Skin epidermis (tissue), 12 donors: ENCODE measurements around the gene DDX27.

Experiments
- H3K27ac ChIP-seq, 21 experiments: fragments of 200-600 bp; sonication (generic) in 11 of 21; one replicate each; pipeline ENCODE4 v1.5.0; 2020; ENCODE audit warnings: mild to moderate bottlenecking in 3 of 21, inconsistent platforms in 2 of 21, moderate library complexity in 2 of 21
- H3K4me3 ChIP-seq, 7 experiments: fragments of 200-600 bp; sonication (generic) in 2 of 7; one replicate each; pipeline ENCODE4 v1.5.0; 2020; ENCODE audit warnings: inconsistent platforms in 2 of 7, mild to moderate bottlenecking in 2 of 7, moderate library complexity in 1 of 7

Gene DDX27

DNA sequence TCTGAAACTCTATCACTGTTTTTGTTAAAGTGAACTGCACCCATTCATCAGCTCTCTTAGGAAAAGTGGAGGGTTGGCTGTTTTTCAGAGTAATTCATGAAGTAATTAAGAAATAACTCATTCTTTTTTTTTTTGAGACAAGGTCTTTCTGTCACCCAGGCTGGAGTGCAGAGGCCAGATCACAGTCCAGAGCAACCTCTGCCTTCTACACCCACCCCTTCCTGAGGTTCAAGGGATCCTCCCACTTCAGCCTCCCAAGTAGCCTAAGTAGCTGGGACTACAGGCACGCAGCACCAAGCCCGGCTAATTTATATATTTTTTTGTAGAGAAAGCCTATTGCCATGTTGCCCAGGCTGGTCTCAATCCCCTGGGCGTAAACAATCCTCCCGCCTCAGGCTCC is 56.0 kb downstream of the DDX27 start:
- Histone ChIP-seq H3K4me3 (no peak overlapping the region), H3K27ac (peak overlapping the region in 6 of 21 experiments; percentile 98 to 100 (median 98))

DNA sequence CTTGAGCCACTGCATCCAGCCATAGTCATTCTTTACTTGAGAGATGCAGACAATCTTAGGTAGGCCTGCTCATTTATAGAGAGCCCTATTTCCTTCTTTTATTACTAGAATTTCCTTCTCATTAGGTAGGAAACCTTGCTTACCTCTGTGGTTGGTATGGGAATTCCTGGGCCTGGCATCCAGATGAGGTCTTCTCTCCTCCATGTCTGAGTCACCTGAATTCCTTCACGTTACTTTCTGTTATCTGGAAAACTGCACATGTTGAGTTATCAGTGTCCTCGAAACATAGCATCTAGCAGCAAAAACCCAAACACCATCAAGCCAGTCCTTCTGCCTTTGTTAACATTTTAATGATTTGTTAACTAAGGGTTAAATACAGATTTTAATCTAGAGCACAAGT is 56.4 kb downstream of the DDX27 start:
- Histone ChIP-seq H3K27ac (peak overlapping the region in 11 of 21 experiments; percentile 97 to 100 (median 98)), H3K4me3 (peak overlapping the region in 1 of 7 experiments; percentile 57)

DNA sequence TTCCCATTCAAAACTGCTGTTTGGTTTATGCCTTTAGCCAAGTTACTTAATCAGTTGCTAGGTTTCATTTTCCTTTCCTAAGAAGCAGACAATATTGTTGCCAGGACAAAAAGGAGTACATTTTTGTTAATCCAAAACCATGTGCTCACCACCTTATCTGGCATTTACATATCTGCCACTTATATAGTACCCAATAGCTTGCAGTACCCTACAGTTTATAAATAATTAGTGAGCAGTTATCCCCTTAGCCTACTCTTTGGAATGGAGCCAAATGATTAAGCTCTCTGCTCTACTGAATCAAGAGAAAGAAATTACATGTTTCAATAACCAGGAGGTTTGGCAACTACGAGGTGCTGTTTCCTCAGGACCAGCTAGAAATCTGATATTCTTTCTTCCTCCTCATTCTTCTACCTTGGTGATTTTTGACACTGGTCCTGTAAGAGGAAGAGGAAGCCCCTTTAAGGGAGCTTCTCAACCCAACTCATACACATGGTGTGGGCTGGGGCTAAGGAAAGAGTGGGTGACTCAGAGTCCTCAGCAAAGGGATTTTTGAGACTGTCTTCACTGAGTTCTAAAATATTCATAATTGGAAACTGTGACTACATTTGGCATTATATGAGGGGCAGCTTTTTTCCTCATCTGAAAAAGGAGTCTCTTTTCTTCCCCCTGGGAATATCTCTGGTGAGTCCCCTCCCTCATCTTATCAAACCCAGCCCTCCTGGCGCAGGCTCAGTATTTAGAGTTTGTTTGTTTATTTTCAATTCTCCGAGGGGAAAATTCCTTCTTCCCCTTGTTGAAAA is 57.1 kb downstream of the DDX27 start:
- peak overlapping the region in 20 of 21 experiments; percentile 92 to 100 (median 98) for H3K27ac ChIP-seq
- H3K4me3 ChIP-seq = peak overlapping the region; percentile 57 to 96 (median 83)

- H3K27ac ChIP-seq = peak overlapping the region; percentile 90 to 100 (median 98)
Observed at GRCh38 chr20:49276961-49277785, 58.0 kb downstream of the DDX27 start.

GRCh38 chr20:49277786-49278035 is 58.5 kb downstream of the DDX27 start:
- H3K4me3 ChIP-seq = peak overlapping the region; percentile 57 to 96 (median 83)

More at GRCh38 chr20:49276961-49277785, 58.0 kb downstream of the DDX27 start:
- H3K4me3 ChIP-seq = peak overlapping the region; percentile 57 to 96 (median 83)

GRCh38 chr20:49278036-49278817 is 59.0 kb downstream of the DDX27 start, which contains the start of gene ZNFX1:
TSS of gene ZNFX1 (minus strand) at chr20:49278057. CDS start at chr20:49275839, 2,218 bp downstream.
- H3K4me3 ChIP-seq = peak within 1 kb of the TSS; percentile 57 to 96 (median 83)
- peak within 1 kb of the TSS; percentile 90 to 100 (median 98) for H3K27ac ChIP-seq

More at GRCh38 chr20:49277786-49278035, 58.5 kb downstream of the DDX27 start:
- H3K27ac ChIP-seq = peak overlapping the region; percentile 90 to 100 (median 98)

DNA sequence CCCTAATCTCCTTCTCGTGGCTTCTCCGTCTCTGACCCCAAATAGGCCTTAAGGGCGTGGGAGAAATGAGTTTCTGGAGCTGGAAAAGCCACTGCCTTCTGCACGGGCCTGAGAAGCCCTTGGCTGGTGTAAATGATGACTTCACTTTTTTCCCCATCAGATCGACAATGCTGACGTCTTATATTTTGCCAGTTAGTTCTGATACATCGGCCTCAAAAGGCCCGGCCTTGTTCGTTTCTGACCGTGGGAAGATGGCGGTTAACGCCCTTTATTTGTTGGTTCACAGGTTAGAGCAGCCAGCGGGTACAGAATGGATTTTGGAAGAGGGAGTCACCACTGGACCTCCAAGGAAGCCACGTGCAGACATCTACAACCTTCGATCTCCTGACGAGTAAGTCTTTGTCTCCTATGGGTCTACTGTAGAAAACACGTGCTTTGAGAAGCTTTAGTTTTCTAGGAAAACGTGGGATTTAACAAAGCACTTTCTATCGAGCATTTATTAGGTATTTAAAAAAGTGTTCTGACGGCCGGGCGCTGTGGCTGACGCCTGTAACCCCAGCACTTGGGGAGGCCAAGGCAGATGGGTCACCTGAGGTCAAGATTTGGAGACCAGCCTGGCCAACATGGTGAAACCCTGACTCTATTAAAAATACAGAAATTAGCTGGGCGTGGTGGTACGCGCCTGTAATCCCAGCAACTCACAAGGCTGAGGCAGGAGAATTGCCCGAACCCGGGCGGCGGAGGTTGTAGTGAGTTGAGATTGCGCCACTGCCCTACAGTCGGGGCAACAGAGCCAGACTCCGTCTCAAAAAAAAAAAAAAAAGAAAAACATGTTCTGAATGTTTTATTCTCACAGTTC is 59.8 kb downstream of the DDX27 start:
- Histone ChIP-seq H3K4me3 (peak overlapping the region; percentile 57 to 96 (median 83)), H3K27ac (peak overlapping the region; percentile 50 to 100 (median 98))

- peak overlapping the region in 18 of 21 experiments; percentile 94 to 100 (median 98) for H3K27ac ChIP-seq
Observed at GRCh38 chr20:49279677-49280462, 60.7 kb downstream of the DDX27 start.

DNA sequence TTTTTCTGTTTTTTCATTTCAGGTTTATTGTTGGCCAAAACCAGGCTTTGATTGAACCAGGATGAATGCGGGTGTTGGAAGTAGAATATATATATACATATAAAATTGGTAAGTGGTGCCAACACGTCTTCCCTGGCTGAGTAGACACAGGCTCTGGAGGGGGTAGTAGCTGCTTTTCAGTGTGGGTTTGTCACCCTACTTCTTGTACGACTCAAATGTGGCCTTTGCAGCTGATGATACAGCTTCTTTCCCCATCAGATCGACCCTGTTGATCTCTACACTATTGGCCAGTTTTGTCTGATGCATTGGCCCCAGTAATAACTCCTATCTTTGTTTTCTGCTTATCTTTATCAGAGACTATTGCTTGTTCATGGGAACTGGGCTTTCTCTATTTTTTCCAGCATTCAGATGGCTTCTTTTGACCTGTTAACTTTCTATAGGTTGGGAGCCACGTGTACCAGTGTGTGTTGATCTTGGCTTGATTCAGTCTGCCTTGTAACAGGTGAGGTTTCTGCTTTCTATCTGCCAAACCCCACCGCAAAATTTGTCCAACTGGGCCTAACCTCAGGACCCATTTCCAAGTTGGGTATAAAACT is 61.3 kb downstream of the DDX27 start:
- Histone ChIP-seq H3K4me3 (peak overlapping the region; percentile 57 to 96 (median 83)), H3K27ac (peak overlapping the region in 4 of 21 experiments; percentile 18 to 99 (median 21))

More at GRCh38 chr20:49279677-49280462, 60.7 kb downstream of the DDX27 start:
- H3K4me3 ChIP-seq = peak overlapping the region; percentile 57 to 96 (median 83)

DNA sequence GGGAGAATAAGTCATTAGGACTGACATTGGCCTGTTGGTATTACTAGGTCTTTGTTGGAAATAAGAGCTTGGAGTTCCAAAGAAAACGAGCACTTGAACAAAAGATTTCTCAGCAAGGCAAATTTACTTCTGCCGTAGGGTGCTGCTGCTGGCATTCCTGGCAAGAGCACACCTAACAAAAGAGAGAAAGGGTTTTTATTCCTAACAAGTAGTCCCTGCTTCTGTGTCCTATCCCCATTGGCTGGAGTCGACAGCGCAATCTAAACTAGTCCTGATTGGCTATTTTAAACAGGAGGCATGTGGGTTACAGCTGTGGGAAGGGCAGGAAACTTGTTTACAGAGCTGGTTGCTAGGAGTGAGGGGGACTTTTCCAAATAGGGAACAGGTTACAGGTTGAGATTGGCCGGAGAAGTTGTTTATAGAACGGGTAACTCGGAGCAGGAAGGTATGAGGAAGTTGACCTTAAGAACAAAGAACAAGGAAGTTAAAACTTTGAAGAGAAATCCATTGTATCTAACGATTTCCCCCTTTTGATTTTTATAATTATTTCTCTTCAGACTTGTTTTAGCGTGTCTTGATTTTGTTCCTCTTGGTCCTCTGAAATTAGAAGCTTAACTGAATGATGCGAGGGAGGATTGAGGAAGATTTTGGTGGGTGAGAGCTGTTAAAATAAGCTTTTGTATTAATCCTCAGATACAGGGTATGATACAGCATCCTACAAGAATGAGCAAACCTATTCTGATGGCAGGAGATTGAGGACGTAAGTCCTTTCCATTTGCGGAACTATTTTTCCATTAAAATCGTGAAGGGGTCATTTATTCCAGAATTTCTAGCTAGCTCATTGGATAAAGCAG is 62.1 kb downstream of the DDX27 start:
- Histone ChIP-seq H3K4me3 (peak overlapping the region in 2 of 7 experiments; percentile 4 to 57), H3K27ac (peak overlapping the region in 4 of 21 experiments; percentile 10 to 21 (median 20))

DNA sequence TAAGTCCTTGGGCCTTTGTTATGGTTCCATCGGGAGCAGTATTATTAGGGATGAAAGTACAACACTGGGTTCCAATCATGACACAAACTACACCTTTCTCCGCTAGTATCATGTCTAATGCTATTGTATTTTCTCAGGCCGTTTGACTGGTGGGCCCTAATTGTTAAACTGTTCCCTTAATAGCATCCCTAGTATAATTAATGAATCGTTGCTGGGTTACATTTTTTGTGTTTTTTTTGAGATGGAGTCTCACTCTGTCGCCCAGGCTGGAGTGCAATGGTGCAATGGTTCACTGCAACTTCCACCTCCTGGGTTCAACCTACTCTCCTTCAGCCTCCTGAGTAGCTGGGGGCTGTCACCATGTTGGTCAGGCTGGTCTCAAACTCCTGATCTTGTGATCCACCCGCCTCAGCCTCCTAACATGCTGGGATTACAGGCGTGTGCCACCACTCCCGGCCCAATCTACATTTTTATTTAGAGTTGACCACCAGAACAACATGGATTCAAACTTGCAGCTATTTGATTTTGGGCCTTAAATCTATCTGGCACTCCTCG is 62.8 kb downstream of the DDX27 start:
- no peak overlapping the region for H3K4me3 ChIP-seq
- no peak overlapping the region for H3K27ac ChIP-seq

DNA sequence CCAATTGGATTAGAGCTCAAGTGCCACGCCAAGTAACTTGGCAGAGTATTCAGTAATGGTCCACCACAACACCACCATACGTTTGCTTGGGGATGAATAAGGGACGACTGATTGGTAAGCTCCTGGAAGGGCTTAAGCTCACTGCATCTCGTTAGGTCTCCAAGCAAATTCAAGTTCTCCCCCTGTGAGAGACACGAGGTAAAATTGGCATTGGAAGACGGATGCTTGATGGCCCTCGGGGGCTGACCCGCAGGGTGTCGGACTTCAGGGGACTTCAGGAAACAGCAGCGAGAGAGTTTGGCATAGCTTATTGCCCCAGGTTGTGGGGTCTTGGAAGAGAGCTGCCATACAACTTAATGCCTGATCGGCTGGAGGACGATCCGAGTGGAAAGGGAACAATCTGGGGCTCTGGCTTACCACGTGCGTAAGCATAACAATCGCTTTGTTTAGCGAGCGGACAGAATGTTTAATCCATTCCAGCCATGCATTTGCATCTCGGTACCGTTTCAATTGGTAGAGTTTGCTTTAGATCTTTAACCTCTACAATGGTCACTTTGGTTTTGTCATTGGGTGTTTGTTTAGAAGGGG is 63.5 kb downstream of the DDX27 start:
- H3K27ac ChIP-seq = no peak overlapping the region
- H3K4me3 ChIP-seq = no peak overlapping the region

DNA sequence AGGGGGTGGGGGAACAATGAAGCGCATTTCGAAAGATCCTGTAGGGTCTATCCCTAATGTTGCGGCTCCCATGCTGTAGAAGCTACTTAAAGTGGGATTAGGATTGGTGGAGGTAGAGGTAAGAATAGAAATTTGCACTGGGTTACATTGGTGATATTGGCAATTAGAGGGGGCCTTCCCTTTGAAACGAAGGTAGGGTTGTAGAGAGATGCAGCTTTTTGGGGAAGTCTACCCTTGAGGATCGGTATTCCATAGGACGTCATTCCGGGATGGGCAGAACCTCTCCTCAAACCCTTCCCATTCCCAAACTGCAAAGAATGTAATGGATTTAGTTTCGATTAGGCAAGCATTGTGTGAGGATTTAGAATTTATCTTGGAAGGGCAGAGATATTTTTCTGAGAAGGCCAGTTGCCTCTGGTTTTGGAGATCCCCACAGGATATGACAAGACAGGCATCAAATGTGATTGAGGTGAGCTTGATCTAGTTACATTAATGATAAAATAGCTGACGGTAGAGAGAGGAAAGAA is 64.0 kb downstream of the DDX27 start:
- no peak overlapping the region for H3K4me3 ChIP-seq
- H3K27ac ChIP-seq = no peak overlapping the region

DNA sequence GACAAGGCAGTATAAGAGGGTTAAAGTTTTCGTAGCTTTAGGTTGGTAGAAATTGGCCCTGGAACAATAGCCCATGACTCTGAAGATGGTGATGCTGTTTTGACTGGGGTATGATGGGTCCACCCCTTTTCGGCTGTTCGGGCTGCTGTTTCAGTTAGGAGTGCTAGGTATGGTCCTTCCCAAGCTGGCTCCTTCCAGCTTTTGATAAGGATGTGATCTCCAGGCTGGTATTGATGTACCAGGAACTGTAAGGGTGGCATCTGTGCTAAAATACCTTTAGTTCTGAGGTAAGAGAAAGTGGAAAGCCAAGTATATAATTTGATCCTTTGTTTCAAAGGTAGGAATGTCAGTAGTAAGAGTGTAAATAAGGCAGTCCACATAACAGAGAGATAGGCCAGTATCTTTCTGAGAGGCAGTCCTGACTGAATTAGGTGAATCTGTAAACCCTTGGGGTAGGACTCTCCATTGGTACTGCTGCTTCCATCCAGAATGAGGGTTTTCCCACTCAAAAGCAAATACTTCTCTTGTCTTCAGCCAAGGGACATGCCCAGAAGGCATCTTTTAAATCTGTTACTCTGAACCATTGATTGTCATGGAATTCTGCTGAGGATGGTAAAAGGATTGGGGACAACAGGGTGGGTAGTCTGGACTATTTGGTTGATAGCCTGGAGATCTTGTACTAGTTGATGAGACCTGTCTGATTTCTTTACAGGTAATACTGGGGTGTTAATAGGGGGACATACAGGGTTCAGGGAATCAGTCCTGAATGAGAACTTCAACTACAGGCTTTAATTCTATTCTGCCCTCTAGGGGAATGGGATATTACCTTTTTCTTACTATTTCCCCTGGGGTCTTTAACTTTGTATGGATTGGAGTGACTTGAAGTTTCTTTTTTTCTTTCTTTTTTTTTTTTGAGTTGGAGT is 64.7 kb downstream of the DDX27 start:
- Histone ChIP-seq H3K4me3 (no peak overlapping the region), H3K27ac (no peak overlapping the region)

DNA sequence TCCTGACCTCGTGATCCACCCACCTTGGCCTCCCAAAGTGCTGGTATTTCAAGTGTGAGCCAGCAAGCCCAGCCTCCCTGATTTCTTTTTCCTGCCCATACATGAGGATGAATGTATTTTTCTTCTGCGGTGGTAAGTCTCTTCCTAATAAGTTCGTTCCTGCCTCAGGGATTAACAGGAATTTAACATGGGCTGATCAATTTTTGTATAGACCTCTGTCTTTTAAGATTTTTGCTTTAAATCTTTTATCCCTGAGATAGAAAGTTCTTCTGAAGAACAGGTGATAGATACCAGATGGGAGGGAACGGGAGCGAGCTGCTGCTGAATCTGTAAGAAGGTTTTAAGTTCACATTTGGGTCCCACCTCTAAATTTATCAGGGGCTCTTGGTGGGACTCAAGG is 65.6 kb downstream of the DDX27 start:
- Histone ChIP-seq H3K27ac (no peak overlapping the region), H3K4me3 (no peak overlapping the region)
